Measurements from ENCODE around the gene TLX2.

DNA sequence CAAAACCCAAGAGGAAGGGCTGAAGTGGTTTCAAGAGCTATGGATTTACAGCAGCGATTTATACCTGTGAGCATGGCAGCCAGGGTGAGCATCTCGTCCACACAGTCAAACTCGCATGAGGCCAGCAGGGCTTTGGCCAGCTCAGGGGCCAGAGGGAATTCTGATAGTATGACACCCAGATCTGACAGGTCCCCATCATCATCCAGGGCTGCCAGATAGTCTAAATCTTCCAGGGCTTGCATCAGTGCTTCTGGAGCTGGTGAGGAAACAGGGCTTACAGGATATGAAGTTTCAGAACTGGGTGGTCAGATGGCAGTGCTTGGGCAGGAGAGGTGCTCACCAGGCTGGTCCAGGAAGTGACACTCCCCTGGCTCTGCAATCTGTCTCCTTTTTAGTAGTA, 8.3 kb downstream of the TLX2 start:
- TF ChIP-seq, protein P1, sequence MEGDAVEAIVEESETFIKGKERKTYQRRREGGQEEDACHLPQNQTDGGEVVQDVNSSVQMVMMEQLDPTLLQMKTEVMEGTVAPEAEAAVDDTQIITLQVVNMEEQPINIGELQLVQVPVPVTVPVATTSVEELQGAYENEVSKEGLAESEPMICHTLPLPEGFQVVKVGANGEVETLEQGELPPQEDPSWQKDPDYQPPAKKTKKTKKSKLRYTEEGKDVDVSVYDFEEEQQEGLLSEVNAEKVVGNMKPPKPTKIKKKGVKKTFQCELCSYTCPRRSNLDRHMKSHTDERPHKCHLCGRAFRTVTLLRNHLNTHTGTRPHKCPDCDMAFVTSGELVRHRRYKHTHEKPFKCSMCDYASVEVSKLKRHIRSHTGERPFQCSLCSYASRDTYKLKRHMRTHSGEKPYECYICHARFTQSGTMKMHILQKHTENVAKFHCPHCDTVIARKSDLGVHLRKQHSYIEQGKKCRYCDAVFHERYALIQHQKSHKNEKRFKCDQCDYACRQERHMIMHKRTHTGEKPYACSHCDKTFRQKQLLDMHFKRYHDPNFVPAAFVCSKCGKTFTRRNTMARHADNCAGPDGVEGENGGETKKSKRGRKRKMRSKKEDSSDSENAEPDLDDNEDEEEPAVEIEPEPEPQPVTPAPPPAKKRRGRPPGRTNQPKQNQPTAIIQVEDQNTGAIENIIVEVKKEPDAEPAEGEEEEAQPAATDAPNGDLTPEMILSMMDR (IDR thresholded peaks at IDR 0.05) = no peak
- TF ChIP-seq POLR2A (IDR thresholded peaks at IDR 0.05) (no peak), POLR2AphosphoS5 (IDR thresholded peaks at IDR 0.05; ENCODE audit: insufficient read depth in 1 of 2, low read depth in 1 of 2) (no peak)

Data from vagina (tissue), 2 donors.